ENCODE results near the gene APBA1.

Gene APBA1

GRCh38 chr9:69579032-69579758 is 93.0 kb downstream of the APBA1 start:
- DNase-seq (ENCODE audit: low read depth in 2 of 2), result no peak

GRCh38 chr9:69578026-69578425 is 94.1 kb downstream of the APBA1 start:
- no peak for DNase-seq (ENCODE audit: low read depth in 2 of 2)

GRCh38 chr9:69577123-69577522 is 95.0 kb downstream of the APBA1 start:
- no peak for DNase-seq (ENCODE audit: low read depth in 2 of 2)

- DNase-seq (ENCODE audit: low read depth in 2 of 2), result no peak
Measured at GRCh38 chr9:69574057-69574456, 98.1 kb downstream of the APBA1 start.

GRCh38 chr9:69573651-69574050 is 98.5 kb downstream of the APBA1 start:
- DNase-seq (ENCODE audit: low read depth in 2 of 2), result no peak

GRCh38 chr9:69572611-69573010 is 99.6 kb downstream of the APBA1 start:
- DNase-seq (ENCODE audit: low read depth in 2 of 2), result no peak

- no peak for DNase-seq (ENCODE audit: low read depth in 2 of 2)
Measured at GRCh38 chr9:69571032-69571431, 101.1 kb downstream of the APBA1 start.

- no peak for DNase-seq (ENCODE audit: low read depth in 2 of 2)
Measured at GRCh38 chr9:69569738-69570451, 102.3 kb downstream of the APBA1 start.

GRCh38 chr9:69564557-69564956 is 107.6 kb downstream of the APBA1 start:
- no peak for DNase-seq (ENCODE audit: low read depth in 2 of 2)

GRCh38 chr9:69559126-69559525 is 113.0 kb downstream of the APBA1 start:
- no peak for DNase-seq (ENCODE audit: low read depth in 2 of 2)

- no peak for DNase-seq (ENCODE audit: low read depth in 2 of 2)
Measured at GRCh38 chr9:69556707-69557106, 115.5 kb downstream of the APBA1 start.

GRCh38 chr9:69555802-69556201 is 116.4 kb downstream of the APBA1 start:
- no peak for DNase-seq (ENCODE audit: low read depth in 2 of 2)

- no peak for DNase-seq (ENCODE audit: low read depth in 2 of 2)
Measured at GRCh38 chr9:69554945-69555344, 117.2 kb downstream of the APBA1 start.

- DNase-seq (ENCODE audit: low read depth in 2 of 2), result no peak
Measured at GRCh38 chr9:69549310-69550202, 122.6 kb downstream of the APBA1 start.

GRCh38 chr9:69548681-69549080 is 123.5 kb downstream of the APBA1 start:
- DNase-seq (ENCODE audit: low read depth in 2 of 2), result no peak

GRCh38 chr9:69546265-69546664 is 125.9 kb downstream of the APBA1 start:
- DNase-seq (ENCODE audit: low read depth in 2 of 2), result no peak

GRCh38 chr9:69542942-69543704 is 129.0 kb downstream of the APBA1 start:
- no peak for DNase-seq (ENCODE audit: low read depth in 2 of 2)

GRCh38 chr9:69542058-69542457 is 130.1 kb downstream of the APBA1 start:
- DNase-seq (ENCODE audit: low read depth in 2 of 2), result no peak

- DNase-seq (ENCODE audit: low read depth in 2 of 2), result no peak
Measured at GRCh38 chr9:69535911-69536310, 136.3 kb downstream of the APBA1 start.

GRCh38 chr9:69535286-69535832 is 136.8 kb downstream of the APBA1 start:
- DNase-seq (ENCODE audit: low read depth in 2 of 2), result no peak

- no peak for DNase-seq (ENCODE audit: low read depth in 2 of 2)
Measured at GRCh38 chr9:69532396-69532795, 139.8 kb downstream of the APBA1 start.

Measured in stimulated activated CD4-positive, alpha-beta T cell treated with anti-CD3 and anti-CD28 coated beads, Interleukin-4, amount 100 ng/mL, for 48 hours (primary cell).